Endothelial cell of umbilical vein (primary cell): ENCODE measurements around the gene SFXN2.

Experiments used
- CTCF ChIP-seq, 2 donors: IDR thresholded peaks; 1 replicate in 1 of 2; 2 replicates in 1 of 2; pipeline ENCODE4 v1.5.1; 2011; ENCODE audit warnings: low read length in 2 of 2, mild to moderate bottlenecking in 2 of 2, moderate library complexity in 2 of 2, control low read depth in 1 of 2, inconsistent platforms in 1 of 2, low read depth in 1 of 2; ENCODE audit not compliant: insufficient read depth in 1 of 2; ENCODE audit errors: extremely low read depth in 1 of 2
- EZH2 ChIP-seq: IDR thresholded peaks from 2 replicates; pipeline ENCODE4 v1.6.1; 2012; ENCODE audit warnings: borderline replicate concordance, low read depth, mild to moderate bottlenecking, moderate library complexity, low read length, inconsistent platforms; ENCODE audit not compliant: severe bottlenecking
- FOS ChIP-seq: IDR thresholded peaks from 2 replicates; pipeline ENCODE4 v1.6.1; 2011; ENCODE audit warnings: mild to moderate bottlenecking, low read length, moderate library complexity, borderline replicate concordance; ENCODE audit not compliant: insufficient read depth
- MYC ChIP-seq: IDR thresholded peaks from one replicate; pipeline ENCODE4 v1.6.1; 2011; ENCODE audit warnings: mild to moderate bottlenecking, low read depth, low read length
- POLR2A ChIP-seq: IDR thresholded peaks from 2 replicates; pipeline ENCODE4 v1.6.1; 2012; ENCODE audit warnings: low read depth, mild to moderate bottlenecking, control low read depth, low read length
- POLR2AphosphoS5 ChIP-seq: IDR thresholded peaks from 2 replicates; pipeline ENCODE4 v1.6.1; 2012; ENCODE audit warnings: low read depth, mild to moderate bottlenecking, control low read depth, low read length, moderate library complexity; ENCODE audit not compliant: insufficient read depth

GRCh38 chr10:102673819-102674511, 40.5 kb upstream of the SFXN2 start:
- TF ChIP-seq CTCF (IDR thresholded peaks at IDR 0.05; ENCODE audit: extremely low read depth in 1 of 2, insufficient read depth in 1 of 2, low read depth in 1 of 2, low read length in 2 of 2): no peak
- no peak for TF ChIP-seq POLR2A
- TF ChIP-seq EZH2: no peak
- TF ChIP-seq MYC: no peak
- TF ChIP-seq POLR2AphosphoS5: no peak
- TF ChIP-seq FOS: no peak
